ENCODE results near the gene PROK1. TPM values are rescaled to one million over a fixed set of nuclear protein-coding genes. Genes with fewer than 3 reads are reported as not detected.

Gene PROK1
- polyA plus RNA-seq, 3 donors: not detected

GRCh38 chr1:110506541-110506940 is 55.6 kb downstream of the PROK1 start:
- H3K27me3 Mint-ChIP-seq (ENCODE audit: low read depth in 3 of 3): peaks cover 0 to 3% (median 1%) of the 10 kb centered on the region in 3 donors
- intact Hi-C loops (cut with micrococcal nuclease): no loop called here

More at GRCh38 chr1:110506541-110506940, 55.6 kb downstream of the PROK1 start:
- WGBS (ENCODE audit: insufficient coverage): no CpG with 5 or more reads among the region's 4 CpGs
- Histone ChIP-seq H4K20me1 (ENCODE audit: insufficient read depth, low read length) (no peaks in the 10 kb centered on the region), H3K79me2 (ENCODE audit: insufficient read depth, low read length) (no peaks in the 10 kb centered on the region), H3K27ac (ENCODE audit: low read depth in 1 of 2, low read length in 2 of 2) (no peak overlapping the region), H3K9ac (ENCODE audit: insufficient read depth, low read length, poor library complexity, severe bottlenecking) (no peak overlapping the region), H3K4me1 (ENCODE audit: control insufficient read depth in 1 of 2, insufficient read depth in 2 of 2, low read length in 2 of 2) (peaks cover 30 to 31% of the 10 kb centered on the region in 2 donors), H3K9me3 (replicated peaks in 1 of 2; ENCODE audit: control insufficient read depth in 1 of 2, insufficient read depth in 1 of 2, low read length in 2 of 2) (no peaks in the 10 kb centered on the region), H3K4me2 (replicated peaks; ENCODE audit: extremely low read depth, low read length, poor library complexity, severe bottlenecking) (no peak overlapping the region), H2AFZ (ENCODE audit: insufficient read depth, low read depth, low read length, poor library complexity, severe bottlenecking) (no peak overlapping the region), H3K36me3 (replicated peaks in 1 of 2; ENCODE audit: control insufficient read depth in 1 of 2, insufficient read depth in 2 of 2, low read length in 2 of 2) (no peaks in the 10 kb centered on the region), H3K4me3 (replicated peaks in 1 of 3; ENCODE audit: low read depth in 2 of 3, low read length in 3 of 3) (no peak overlapping the region), H3K27me3 (ENCODE audit: control insufficient read depth in 2 of 2, insufficient read depth in 2 of 2, low read length in 2 of 2) (no peaks in the 10 kb centered on the region)
- DNase-seq: no peak
- Mint-ChIP-seq H3K27ac (peak overlapping the region in 1 of 7 donors; percentile 23), H3K4me1 (peaks cover 33% of the 10 kb centered on the region), H3K4me3 (no peak overlapping the region), H3K36me3 (no peaks in the 10 kb centered on the region), H3K9me3 (no peaks in the 10 kb centered on the region)
- TF ChIP-seq CTCF (IDR thresholded peaks at IDR 0.05): no peak

Other genes starting within 250 kb of the PROK1 start
- under 1 TPM; 0.03 to 0.56 (median 0.12) TPM for gene KCNC4, start 240.8 kb upstream of the PROK1 start, polyA plus RNA-seq
- 10 to 100 TPM in 1 of 3 donors, 1 to 10 TPM in 2; 6.7 to 16.8 (median 7.5) TPM for gene RBM15, start 111.8 kb upstream of the PROK1 start, polyA plus RNA-seq
- under 1 TPM; 0.13 to 0.26 (median 0.25) TPM for gene SLC16A4, start 60.1 kb upstream of the PROK1 start, polyA plus RNA-seq
- gene LAMTOR5, start 43.5 kb upstream of the PROK1 start, polyA plus RNA-seq: 100 to 1,000 TPM; 304 to 420 (median 368) TPM
- gene KCNA10, start 68.0 kb downstream of the PROK1 start, polyA plus RNA-seq: not detected
- gene KCNA2, start 155.2 kb downstream of the PROK1 start, polyA plus RNA-seq: not detected
- 1 to 10 TPM; 4.8 to 7.7 (median 5.6) TPM for gene KCNA3, start 223.8 kb downstream of the PROK1 start, polyA plus RNA-seq